Spleen (tissue), 11 donors: ENCODE results near the gene CEP20. TPM values are rescaled to one million over a fixed set of nuclear protein-coding genes. Genes with fewer than 3 reads are reported as not detected.
"Not testable (repeated sequence)": the region's sequence is repeated elsewhere in the genome, so short reads cannot be mapped to it uniquely, and the experiment has no call there.

Source experiments
- DNase-seq: peaks from one replicate; pipeline ENCODE4 v3.0.0-alpha.2; 2020
- H3K27ac ChIP-seq, 8 donors: fragments of 200-600 bp; sonication (generic) in 7 of 8; 1 replicate in 4 of 8; 2 replicates in 4 of 8; pipeline versions ENCODE4 v1.5.0 to v1.8.0; 2016 to 2021; ENCODE audit warnings: inconsistent platforms in 4 of 8, mild to moderate bottlenecking in 4 of 8, moderate library complexity in 1 of 8
- H3K27me3 ChIP-seq, 7 donors: fragments of 200-600 bp; sonication (generic) in 6 of 7; replicated peaks in 1 of 7; 1 replicate in 4 of 7; 2 replicates in 3 of 7; pipeline versions ENCODE4 v1.5.0 to v1.8.0; 2016 to 2021; ENCODE audit warnings: inconsistent platforms in 3 of 7, mild to moderate bottlenecking in 1 of 7
- H3K36me3 ChIP-seq, 6 donors: fragments of 200-600 bp; sonication (generic) in 5 of 6; 1 replicate in 4 of 6; 2 replicates in 2 of 6; pipeline versions ENCODE4 v1.5.0 to v1.8.0; 2016 to 2021; ENCODE audit warnings: inconsistent platforms in 2 of 6
- H3K4me1 ChIP-seq, 6 donors: fragments of 200-600 bp; sonication (generic) in 5 of 6; 1 replicate in 3 of 6; 2 replicates in 3 of 6; pipeline versions ENCODE4 v1.5.0 to v1.8.0; 2016 to 2021; ENCODE audit warnings: inconsistent platforms in 3 of 6
- H3K4me3 ChIP-seq, 8 donors: fragments of 200-600 bp; sonication (generic) in 7 of 8; 1 replicate in 4 of 8; 2 replicates in 4 of 8; pipeline versions ENCODE4 v1.5.0 to v1.8.0; 2016 to 2021; ENCODE audit warnings: inconsistent platforms in 4 of 8, mild to moderate bottlenecking in 4 of 8, moderate library complexity in 2 of 8
- H3K9me3 ChIP-seq, 8 donors: fragments of 200-600 bp; sonication (generic) in 7 of 8; 1 replicate in 4 of 8; 2 replicates in 4 of 8; pipeline versions ENCODE4 v1.5.0 to v1.8.0; 2016 to 2021; ENCODE audit warnings: inconsistent platforms in 4 of 8
- POLR2A ChIP-seq, 3 donors: fragments of 450-650 bp; IDR thresholded peaks; one replicate each; pipeline ENCODE4 v1.5.1; 2017; ENCODE audit warnings: antibody characterized with exemption in 3 of 3, mild to moderate bottlenecking in 1 of 3
- POLR2AphosphoS5 ChIP-seq, 3 donors: sonication (generic); formaldehyde crosslinking; IDR thresholded peaks; one replicate each; pipeline ENCODE4 v1.5.1; 2017; ENCODE audit warnings: antibody characterized with exemption in 3 of 3
- WGBS, 5 donors: extraction: QIAGEN DNeasy Blood & Tissue Kit in 3 of 5; methylation state at CpG; one replicate each; pipeline versions ENCODE4 v1.1.5 to v1.1.7; 2013 to 2018; 5-methylcytosine and 5-hydroxymethylcytosine counted together
- intact Hi-C: fragments of 100-400 bp; cut with DNase I; formaldehyde crosslinking; loops from one replicate; pipeline ENCODE4 v1.15.0; 2023; ENCODE audit warnings: low total_unique reads
- polyA plus RNA-seq, 3 donors: library from polyadenylated mRNA; stranded (reverse); fragments of 200-250 nt; gene quantifications; one replicate each; pipeline ENCODE4 v1.2.1, GENCODE V29; 2013
- total RNA-seq, 7 donors: library from RNA; depleted of rRNA in 3 of 7; stranded (reverse); fragments of >200 nt in 3 of 7; fragmentation: NEBNext Ultra II Directional in 4 of 7; extraction: Animal tissue kit (Norgen Biotek cat#: 25700) in 4 of 7; gene quantifications; one replicate each; pipeline versions ENCODE4 v1.1.0 to v1.2.1, GENCODE V29; 2016 to 2021
- TF ChIP-seq, protein P1 (sequence below), 11 experiments: fragments of 200-600 bp in 7 of 11; fragments of 450-650 bp in 4 of 11; sonication (generic) in 4 of 11; IDR thresholded peaks in 8 of 11; conservative IDR thresholded peaks in 3 of 11; 1 replicate in 7 of 11; 2 replicates in 4 of 11; pipeline versions ENCODE4 v1.4.0 to v1.8.0; 2016 to 2021; ENCODE audit warnings: antibody characterized with exemption in 11 of 11, inconsistent platforms in 4 of 11, mild to moderate bottlenecking in 1 of 11
- donor health status: healthy with polysubstance abuse.
- donor health status: DM: no; HTN: no; CAD: no; lungs with moderate emphysema.
- donor health status: DM: no; HTN: no; CAD: no.
- donor health status: Bipolar disorder and iron deficiency.
- donor health status: healthy.
- donor health status: DM: no; HTN: no; CAD: no.
- donor health status: DM: yes; HTN: yes; CAD: no.

The CEP20 gene
- total and polyA plus RNA-seq, 10 donors, result 14.7 to 29.2 (median 25.6) TPM

DNA sequence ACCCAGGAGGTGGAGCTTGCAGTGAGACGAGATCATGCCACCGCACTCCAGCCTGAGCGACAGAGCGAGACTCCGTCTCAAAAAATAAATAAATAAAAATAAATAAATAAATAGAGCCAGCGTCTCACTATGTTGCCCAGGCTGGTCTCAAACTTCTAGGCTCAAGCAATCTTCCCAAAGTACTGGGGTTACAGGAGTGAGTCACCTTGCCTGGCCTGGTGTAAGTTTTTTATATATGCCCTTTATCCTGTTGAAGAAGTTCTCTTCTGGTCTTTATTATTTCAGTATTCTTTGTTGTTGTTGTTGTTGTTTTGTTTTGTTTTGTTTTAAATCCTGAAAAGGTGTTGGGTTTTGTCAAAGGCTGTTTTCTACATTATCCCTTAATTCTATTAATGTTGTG lies 30.9 kb upstream of the CEP20 start:
- intact Hi-C loops, result no loop called here
- no peak for DNase-seq
- Histone ChIP-seq H3K27ac (no peak overlapping the region), H3K36me3 (no peaks in the 10 kb centered on the region), H3K4me1 (no peaks in the 10 kb centered on the region), H3K4me3 (no peak overlapping the region), H3K27me3 (no peaks in the 10 kb centered on the region), H3K9me3 (peaks cover 0 to 4% (median 0%) of the 10 kb centered on the region in 8 donors)
- WGBS, 5 donors, result 90 to 95% (median 93%) methylated on average over 6 of the region's 6 CpGs
- TF ChIP-seq POLR2A (IDR thresholded peaks at IDR 0.05) (no peak), POLR2AphosphoS5 (IDR thresholded peaks at IDR 0.05) (no peak)
- TF ChIP-seq, protein P1, sequence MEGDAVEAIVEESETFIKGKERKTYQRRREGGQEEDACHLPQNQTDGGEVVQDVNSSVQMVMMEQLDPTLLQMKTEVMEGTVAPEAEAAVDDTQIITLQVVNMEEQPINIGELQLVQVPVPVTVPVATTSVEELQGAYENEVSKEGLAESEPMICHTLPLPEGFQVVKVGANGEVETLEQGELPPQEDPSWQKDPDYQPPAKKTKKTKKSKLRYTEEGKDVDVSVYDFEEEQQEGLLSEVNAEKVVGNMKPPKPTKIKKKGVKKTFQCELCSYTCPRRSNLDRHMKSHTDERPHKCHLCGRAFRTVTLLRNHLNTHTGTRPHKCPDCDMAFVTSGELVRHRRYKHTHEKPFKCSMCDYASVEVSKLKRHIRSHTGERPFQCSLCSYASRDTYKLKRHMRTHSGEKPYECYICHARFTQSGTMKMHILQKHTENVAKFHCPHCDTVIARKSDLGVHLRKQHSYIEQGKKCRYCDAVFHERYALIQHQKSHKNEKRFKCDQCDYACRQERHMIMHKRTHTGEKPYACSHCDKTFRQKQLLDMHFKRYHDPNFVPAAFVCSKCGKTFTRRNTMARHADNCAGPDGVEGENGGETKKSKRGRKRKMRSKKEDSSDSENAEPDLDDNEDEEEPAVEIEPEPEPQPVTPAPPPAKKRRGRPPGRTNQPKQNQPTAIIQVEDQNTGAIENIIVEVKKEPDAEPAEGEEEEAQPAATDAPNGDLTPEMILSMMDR (IDR thresholded peaks at IDR 0.05 in 8 of 11, conservative IDR thresholded peaks at IDR 0.05 in 3 of 11), result no peak

- intact Hi-C loops, H3K27me3 ChIP-seq, H3K9me3 ChIP-seq, DNase-seq, H3K4me1 ChIP-seq, H3K36me3 ChIP-seq, H3K27ac ChIP-seq, H3K4me3 ChIP-seq: not testable (repeated sequence)
- 79 to 87% (median 85%) methylated on average over 3 of the region's 3 CpGs for WGBS, 5 donors
These were observed 29.9 kb upstream of the CEP20 start for GRCh38 chr16:15918314-15918713.

- no peaks in the 10 kb centered on the region for H3K27me3 ChIP-seq
- no peak for DNase-seq
- TF ChIP-seq POLR2A (IDR thresholded peaks at IDR 0.05), result no peak
- TF ChIP-seq, protein P1 (IDR thresholded peaks at IDR 0.05 in 8 of 11, conservative IDR thresholded peaks at IDR 0.05 in 3 of 11), result no peak
- TF ChIP-seq POLR2AphosphoS5 (IDR thresholded peaks at IDR 0.05), result no peak
- intact Hi-C loops, result no loop called here
- no peaks in the 10 kb centered on the region for H3K36me3 ChIP-seq
- 85 to 93% (median 89%) methylated on average over 8 of the region's 8 CpGs for WGBS, 5 donors
- peaks cover 0 to 4% (median 0%) of the 10 kb centered on the region in 8 donors for H3K9me3 ChIP-seq
- peaks cover 0 to 11% (median 0%) of the 10 kb centered on the region in 6 donors for H3K4me1 ChIP-seq
- no peak overlapping the region for H3K4me3 ChIP-seq
- H3K27ac ChIP-seq, result no peak overlapping the region
These were observed 27.9 kb upstream of the CEP20 start for GRCh38 chr16:15916323-15916722.

DNA sequence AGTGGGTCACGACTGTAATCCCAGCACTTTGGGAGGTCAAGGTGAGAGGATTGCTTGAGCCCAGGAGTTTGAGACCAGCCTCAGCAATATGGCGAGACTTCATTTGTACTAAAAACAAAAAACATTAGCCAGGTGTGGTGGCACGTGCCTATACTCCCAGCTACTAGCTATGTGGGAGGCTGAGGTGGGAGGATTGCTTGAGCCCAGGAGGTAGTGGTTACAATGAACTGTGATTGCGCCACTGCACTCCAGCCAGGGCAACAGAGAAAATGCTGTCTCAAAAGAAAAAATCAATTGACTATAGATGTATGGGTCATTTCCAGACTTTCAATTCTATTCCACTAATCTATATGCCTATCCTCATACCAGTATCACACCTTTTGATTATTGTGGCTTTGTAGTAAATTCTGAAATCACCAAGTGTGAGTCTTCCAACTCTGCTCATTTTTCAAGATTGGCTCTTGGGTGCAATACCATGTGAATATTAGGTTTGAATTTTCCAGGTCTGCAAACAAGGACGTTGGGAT lies 27.2 kb upstream of the CEP20 start:
- intact Hi-C loops, result no loop called here
- no peak for DNase-seq
- H3K27ac ChIP-seq, result no peak overlapping the region
- H3K9me3 ChIP-seq, result peaks cover 0 to 4% (median 0%) of the 10 kb centered on the region in 8 donors
- WGBS, 5 donors, result 77 to 91% (median 86%) methylated on average over 5 of the region's 5 CpGs
- H3K4me1 ChIP-seq, result peaks cover 0 to 11% (median 0%) of the 10 kb centered on the region in 6 donors
- TF ChIP-seq POLR2A (IDR thresholded peaks at IDR 0.05) (no peak), POLR2AphosphoS5 (IDR thresholded peaks at IDR 0.05) (no peak)
- TF ChIP-seq, protein P1 (IDR thresholded peaks at IDR 0.05 in 8 of 11, conservative IDR thresholded peaks at IDR 0.05 in 3 of 11), result no peak
- no peaks in the 10 kb centered on the region for H3K36me3 ChIP-seq
- no peaks in the 10 kb centered on the region for H3K27me3 ChIP-seq
- H3K4me3 ChIP-seq, result no peak overlapping the region
